IPS DF 4.7 (cell line): Measurements from ENCODE around the gene NFIB.

ENCODE experiments used
- DNase-seq: peaks from one replicate; pipeline ENCODE4 v3.0.0-alpha.2; 2013; ENCODE audit warnings: low spot score; ENCODE audit errors: extremely low read depth

NFIB gene

GRCh38 chr9:14321517-14322130 lies 7.7 kb upstream of the NFIB start:
- no peak for DNase-seq

- DNase-seq: no peak
Measured at GRCh38 chr9:14320271-14321181, 6.6 kb upstream of the NFIB start.

- DNase-seq: no peak
Measured at GRCh38 chr9:14318934-14319580, 5.1 kb upstream of the NFIB start.

- no peak for DNase-seq
Measured at GRCh38 chr9:14318361-14318760, 4.4 kb upstream of the NFIB start.

GRCh38 chr9:14317667-14318320 lies 3.9 kb upstream of the NFIB start:
- DNase-seq: no peak

DNA sequence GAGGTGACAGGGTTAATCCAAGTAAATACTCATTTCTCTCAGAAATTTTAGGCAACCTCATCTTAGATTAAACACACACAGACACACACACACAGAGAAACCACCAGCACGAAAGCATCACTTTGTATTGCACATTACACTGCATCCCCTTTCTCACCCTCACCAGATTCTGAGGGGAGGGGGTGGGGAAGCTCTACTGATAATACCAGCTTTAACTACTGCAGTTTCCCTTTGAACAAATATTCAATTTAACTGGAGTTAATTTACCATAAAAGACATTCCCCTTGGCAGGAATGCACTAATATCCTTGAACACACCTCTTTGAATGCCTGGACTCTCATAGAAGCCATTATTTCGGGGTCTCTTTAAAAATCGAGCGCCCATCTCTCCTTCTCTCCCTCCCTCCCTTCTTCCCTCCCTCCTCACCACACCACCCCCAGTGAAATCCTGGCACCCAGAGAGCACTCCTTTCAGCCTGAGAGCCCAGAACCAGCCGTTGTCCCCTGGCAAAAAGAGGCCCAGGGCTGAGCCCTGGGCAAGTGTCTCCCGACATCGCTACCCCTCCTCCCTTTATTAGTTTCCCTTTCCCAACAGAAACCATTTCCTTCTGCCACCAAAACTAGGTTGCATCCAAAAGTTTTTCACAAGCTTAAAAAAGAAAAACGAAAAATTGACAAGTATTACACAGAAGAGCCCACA lies 2.8 kb upstream of the NFIB start:
- DNase-seq: no peak

- DNase-seq: no peak
Measured at GRCh38 chr9:14315875-14316601, 2.1 kb upstream of the NFIB start.

DNA sequence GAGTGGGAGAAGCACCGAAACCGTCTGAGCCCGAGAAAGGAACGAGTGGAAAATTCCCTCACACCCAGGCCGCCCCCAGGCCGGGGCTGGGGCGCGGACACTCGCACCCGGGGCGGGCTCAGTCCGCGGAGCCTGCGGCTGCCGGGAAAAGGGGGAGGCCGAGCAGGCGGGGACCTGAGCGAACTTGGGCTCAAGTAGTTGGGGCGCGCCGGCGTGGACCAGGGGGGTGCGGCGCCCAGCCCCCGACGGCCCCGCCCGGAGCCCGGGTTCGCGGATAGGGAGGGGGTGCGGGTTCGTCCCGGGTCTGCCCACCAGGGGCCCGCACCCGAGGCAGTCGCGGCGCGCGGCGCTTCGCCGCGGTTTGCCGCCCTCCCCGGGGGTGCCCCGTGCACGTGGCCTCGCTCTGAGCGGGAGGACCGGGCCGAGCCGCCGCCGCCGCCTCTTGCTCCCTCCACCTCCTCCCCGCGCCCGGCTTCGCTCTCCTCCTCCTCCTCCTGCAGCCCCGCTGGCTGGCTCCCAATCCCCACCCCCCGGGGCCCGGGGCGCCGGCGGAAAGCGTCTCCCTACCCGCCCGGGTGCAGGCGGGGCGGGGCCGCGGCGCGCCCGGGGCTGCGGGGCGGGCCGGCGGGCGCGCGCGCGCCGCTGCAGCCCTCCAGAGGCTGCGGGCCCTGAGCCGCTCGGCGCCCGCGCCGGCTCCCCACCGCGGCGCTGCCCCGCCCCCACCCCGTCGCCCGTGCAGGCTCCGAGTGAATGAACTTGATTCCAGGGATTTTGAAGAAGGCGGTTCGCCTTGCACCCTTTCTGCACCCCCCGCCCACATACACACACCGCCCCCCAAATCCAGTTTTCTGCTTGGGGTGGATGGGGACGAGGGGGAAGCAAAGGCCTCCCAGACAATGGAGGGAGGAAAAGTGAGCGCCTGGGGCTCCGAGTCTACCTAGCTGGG lies 1.3 kb upstream of the NFIB start:
- no peak for DNase-seq

- DNase-seq: no peak
Measured at GRCh38 chr9:14314424-14314928, 535 bp upstream of the NFIB start.

- DNase-seq: no peak
Measured at GRCh38 chr9:14313378-14313940, 482 bp downstream of the NFIB start.

GRCh38 chr9:14312719-14313377 lies 1.1 kb downstream of the NFIB start:
- DNase-seq: no peak

- DNase-seq: no peak
Measured at GRCh38 chr9:14311956-14312685, 1.8 kb downstream of the NFIB start.

- DNase-seq: no peak
Measured at GRCh38 chr9:14311171-14311949, 2.6 kb downstream of the NFIB start.

DNA sequence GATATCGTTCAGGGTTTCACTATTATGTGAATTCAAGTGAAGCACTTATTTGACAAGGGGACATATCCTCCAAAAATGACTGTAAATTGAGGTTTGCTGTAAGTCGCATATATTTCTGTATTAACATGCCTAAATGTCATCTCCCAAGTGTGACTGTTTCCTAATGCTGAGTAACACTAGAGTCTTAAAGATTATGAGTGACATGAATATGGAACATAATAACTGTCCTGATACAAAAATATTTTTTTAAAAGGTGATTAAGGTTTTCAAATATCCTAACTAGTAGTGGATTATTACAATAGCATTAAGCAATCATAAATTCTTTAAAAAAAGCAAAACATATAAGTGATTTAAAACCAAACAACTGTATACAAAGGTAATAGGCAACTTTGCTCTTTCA lies 3.6 kb downstream of the NFIB start:
- DNase-seq: no peak

GRCh38 chr9:14309403-14309802 lies 4.5 kb downstream of the NFIB start:
- DNase-seq: no peak

DNA sequence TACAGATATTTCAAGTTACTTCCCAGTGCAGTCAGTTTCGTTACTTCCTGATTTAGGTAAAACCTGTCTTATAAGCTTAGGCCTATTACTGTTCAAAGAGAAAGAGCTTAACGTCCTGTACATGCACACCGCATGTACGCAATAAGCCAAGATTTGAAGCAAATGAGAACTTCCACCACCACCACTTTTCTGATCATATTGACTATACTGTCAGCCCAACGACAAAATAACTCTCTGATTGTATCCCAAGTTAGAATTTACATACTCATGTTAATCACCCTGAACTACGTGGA lies 5.1 kb downstream of the NFIB start:
- DNase-seq: no peak
